LNCaP clone FGC (cell line): Measurements from ENCODE around the gene UST.

Experiments
- DNase-seq: peaks from one replicate; pipeline ENCODE4 v3.0.0-alpha.2; 2011; ENCODE audit warnings: low read depth
- H3K4me3 ChIP-seq: 2 replicates; pipeline ENCODE4 v1.5.1; 2011; ENCODE audit warnings: mild to moderate bottlenecking, low read depth, low read length, control low read depth
- CTCF ChIP-seq: IDR thresholded peaks from 2 replicates; pipeline ENCODE4 v1.5.1; 2012; ENCODE audit warnings: mild to moderate bottlenecking; ENCODE audit not compliant: control insufficient read depth, insufficient read depth; ENCODE audit errors: extremely low read depth

The UST gene

GRCh38 chr6:149060985-149061760 lies 314.3 kb downstream of the UST start:
- no peak for TF ChIP-seq CTCF
- DNase-seq = peak; percentile 83

GRCh38 chr6:149061930-149062329 lies 315.1 kb downstream of the UST start:
- no peak for DNase-seq
- no peak overlapping the region for H3K4me3 ChIP-seq
- TF ChIP-seq CTCF = no peak

More at GRCh38 chr6:149060985-149061760, 314.3 kb downstream of the UST start:
- H3K4me3 ChIP-seq = no peak overlapping the region

GRCh38 chr6:149062653-149063348 lies 316.0 kb downstream of the UST start:
- TF ChIP-seq CTCF = no peak
- H3K4me3 ChIP-seq = no peak overlapping the region
- DNase-seq = no peak

GRCh38 chr6:149063468-149063867 lies 316.6 kb downstream of the UST start:
- H3K4me3 ChIP-seq = no peak overlapping the region
- no peak for TF ChIP-seq CTCF
- DNase-seq = no peak

- no peak for TF ChIP-seq CTCF
- H3K4me3 ChIP-seq = no peak overlapping the region
- no peak for DNase-seq
Observed at GRCh38 chr6:149064001-149064659, 317.3 kb downstream of the UST start.

- no peak for DNase-seq
- no peak for TF ChIP-seq CTCF
- H3K4me3 ChIP-seq = no peak overlapping the region
Observed at GRCh38 chr6:149064660-149065015, 317.8 kb downstream of the UST start.
